Transverse colon (tissue), 4 donors: Measurements from ENCODE around the gene PRDM11. TPM values are rescaled to one million over a fixed set of nuclear protein-coding genes. Genes with fewer than 3 reads are reported as not detected.

ENCODE experiments used
- DNase-seq: peaks from one replicate; pipeline ENCODE4 v3.0.0-alpha.2; 2019
- H3K27ac ChIP-seq, 4 donors: fragments of 200-600 bp; sonication (generic); 2 replicates each; pipeline ENCODE4 v1.5.1; 2016 to 2018; ENCODE audit warnings: inconsistent platforms in 4 of 4
- H3K27me3 ChIP-seq: fragments of 200-600 bp; sonication (generic); 2 replicates; pipeline ENCODE4 v1.5.1; 2017; ENCODE audit warnings: inconsistent platforms
- H3K36me3 ChIP-seq, 4 donors: fragments of 200-600 bp; sonication (generic); 2 replicates each; pipeline ENCODE4 v1.5.1; 2017 to 2019; ENCODE audit warnings: inconsistent platforms in 4 of 4
- H3K4me1 ChIP-seq, 4 donors: fragments of 200-600 bp; sonication (generic); 2 replicates each; pipeline ENCODE4 v1.5.1; 2017 to 2020; ENCODE audit warnings: inconsistent platforms in 4 of 4
- H3K4me3 ChIP-seq, 4 donors: fragments of 200-600 bp; sonication (generic); 1 replicate in 1 of 4; 2 replicates in 3 of 4; pipeline versions ENCODE4 v1.5.1 to v1.6.1; 2017 to 2019; ENCODE audit warnings: inconsistent platforms in 4 of 4
- H3K9me3 ChIP-seq, 2 donors: fragments of 200-600 bp; sonication (generic); 2 replicates each; pipeline ENCODE4 v1.5.1; 2017 to 2019; ENCODE audit warnings: inconsistent platforms in 2 of 2
- CTCF ChIP-seq, 5 experiments: fragments of 200-600 bp in 3 of 5; fragments of 450-650 bp in 2 of 5; sonication (generic) in 3 of 5; IDR thresholded peaks; 1 replicate in 2 of 5; 2 replicates in 3 of 5; pipeline ENCODE4 v1.5.1; 2016 to 2017; ENCODE audit warnings: antibody characterized with exemption in 5 of 5, inconsistent platforms in 3 of 5, mild to moderate bottlenecking in 2 of 5, moderate library complexity in 1 of 5
- EP300 ChIP-seq: sonication (generic); formaldehyde crosslinking; IDR thresholded peaks from one replicate; pipeline ENCODE4 v1.6.1; 2017; ENCODE audit warnings: antibody characterized with exemption, low read depth
- POLR2A ChIP-seq: fragments of 450-650 bp; IDR thresholded peaks from one replicate; pipeline ENCODE4 v1.6.1; 2016; ENCODE audit warnings: antibody characterized with exemption, mild to moderate bottlenecking, moderate library complexity
- POLR2AphosphoS5 ChIP-seq, 3 donors: sonication (generic); formaldehyde crosslinking; IDR thresholded peaks; one replicate each; pipeline ENCODE4 v1.6.1; 2016; ENCODE audit warnings: antibody characterized with exemption in 3 of 3
- WGBS, 2 donors: methylation state at CpG; one replicate each; pipeline ENCODE4 v1.1.5; 2018; ENCODE audit warnings: low coverage in 1 of 2; 5-methylcytosine and 5-hydroxymethylcytosine counted together
- in situ Hi-C, 4 donors: fragments of 200-750 bp; cut with MboI; loops; one replicate each; pipeline versions ENCODE4 v1.15.0 to v1.15.1; 2017; ENCODE audit warnings: low sequenced_read_pairs in 3 of 4, low pct_ligation_motif_present in 1 of 4, low pct_unique_long_range_greater_than_20kb in 1 of 4
- intact Hi-C: fragments of 100-400 bp; cut with DNase I; formaldehyde crosslinking; loops from one replicate; pipeline ENCODE4 v1.15.1; 2023; ENCODE audit warnings: low total_unique reads
- total RNA-seq, 4 donors: library from RNA; depleted of rRNA; stranded (reverse); fragments of >200 nt; gene quantifications; one replicate each; pipeline ENCODE4 v1.1.0, GENCODE V29; 2016

Gene PRDM11
- 10 to 100 TPM in 1 of 4 donors, 1 to 10 TPM in 3; 5.0 to 11.2 (median 7.9) TPM for total RNA-seq

- intact Hi-C loops (loop anchor here (1.0 to 5.0 kb wide), 3 partner anchors 34 to 1161 kb away; no protein-coding TSS in a partner anchor), in situ Hi-C loops (no loop called here)
- Histone ChIP-seq H3K36me3 (no peaks in the 10 kb centered on the region), H3K4me1 (peaks cover 8 to 24% (median 18%) of the 10 kb centered on the region in 4 donors), H3K9me3 (no peaks in the 10 kb centered on the region), H3K4me3 (peak within 1 kb of the TSS; percentile 52 to 89 (median 70)), H3K27ac (peak within 1 kb of the TSS; percentile 95 to 99 (median 99)), H3K27me3 (no peaks in the 10 kb centered on the region)
- WGBS, 2 donors = 0 to 1% methylated on average over 20 to 43 of the region's 93 CpGs
- peak; percentile 76 for DNase-seq
- TF ChIP-seq EP300 = no peak
- TF ChIP-seq POLR2A = peak; percentile 18
- TF ChIP-seq CTCF (IDR thresholded peaks at IDR 0.05) = peak in 1 of 5 experiments; percentile 10
Measured at GRCh38 chr11:45146072-45147016, at the start of gene PRDM11. PRDM11 (plus strand) TSS chr11:45146639; CDS start chr11:45181767, 35,128 bp downstream.

DNA sequence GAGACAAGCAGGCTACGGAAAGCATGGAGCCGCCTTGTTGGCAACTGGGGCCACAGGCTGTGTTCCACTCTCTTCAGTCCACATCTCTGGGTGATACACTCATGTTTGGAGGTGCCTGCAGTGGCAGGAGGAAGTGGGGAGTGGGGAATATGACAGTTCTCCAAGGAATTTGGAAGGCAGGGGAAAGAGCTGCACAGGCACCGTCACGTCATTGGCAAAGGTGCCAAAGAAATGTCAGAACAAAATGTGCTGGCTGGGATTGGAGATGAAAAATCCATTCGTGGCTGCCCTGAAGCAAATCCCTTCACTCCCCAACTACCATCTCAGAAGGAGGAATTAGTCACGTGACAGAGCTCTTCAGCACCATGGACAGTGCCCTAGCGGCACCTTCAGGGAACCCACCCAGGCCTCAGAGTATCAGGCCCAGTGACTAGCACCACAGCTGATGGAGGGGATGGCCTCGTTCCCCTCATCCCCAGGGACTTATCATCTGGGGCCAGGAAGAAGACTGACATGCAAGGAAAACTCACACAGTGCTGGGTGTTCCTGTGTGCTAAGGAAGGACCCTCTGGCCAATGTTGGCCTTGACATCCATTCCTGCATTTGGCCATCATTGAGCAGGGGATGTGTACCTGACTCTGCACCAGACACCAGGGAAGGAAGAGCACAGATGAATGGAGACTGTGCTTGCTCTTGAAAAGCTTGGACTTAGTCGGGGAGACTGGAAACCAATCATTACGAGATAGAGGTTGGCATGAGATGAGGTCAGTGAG, 48.5 kb upstream of the PRDM11 start:
- in situ Hi-C loops (loop anchor here in 1 of 4 donors (25.0 kb wide), 1 partner anchor 536 kb away; the partner anchor contains the start of gene CD82), intact Hi-C loops (loop anchor here (1.0 to 10.0 kb wide), 2 partner anchors 19 to 493 kb away; no protein-coding TSS in a partner anchor)
- 51 to 82% methylated on average over 4 to 9 of the region's 10 CpGs for WGBS, 2 donors

DNA sequence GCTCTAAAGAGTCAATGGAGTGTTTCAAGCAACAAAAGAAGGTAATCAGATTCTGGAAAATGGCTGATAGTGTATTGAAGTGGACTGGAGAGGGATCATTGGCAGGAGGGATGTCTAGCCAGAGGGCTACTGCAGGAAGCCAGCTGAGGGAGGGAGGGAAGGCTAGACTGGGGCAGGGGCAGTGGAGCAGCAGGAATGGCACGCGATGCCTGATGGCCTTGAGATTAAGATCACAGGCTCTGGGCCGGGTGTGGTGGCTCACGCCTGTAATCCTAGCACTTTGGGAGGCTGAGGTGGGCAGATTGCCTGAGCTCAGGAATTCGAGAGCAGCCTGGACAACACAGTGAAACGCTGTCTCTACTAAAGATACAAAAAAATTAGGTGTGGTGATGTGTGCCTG, 47.5 kb upstream of the PRDM11 start:
- no peak overlapping the region for H3K27ac ChIP-seq
- no peaks in the 10 kb centered on the region for H3K9me3 ChIP-seq
- WGBS, 2 donors = 74% methylated on average over 6 of the region's 6 CpGs; no CpG with 5 or more reads in 1 of the 2 donors
- H3K27me3 ChIP-seq = peaks cover 10% of the 10 kb centered on the region
- H3K4me1 ChIP-seq = peaks cover 0 to 12% (median 0%) of the 10 kb centered on the region in 4 donors
- intact Hi-C loops = loop anchor here (10.0 kb wide), 1 partner anchor 494 kb away; no protein-coding TSS in a partner anchor
- H3K4me3 ChIP-seq = no peak overlapping the region
- in situ Hi-C loops = loop anchor here in 1 of 4 donors (25.0 kb wide), 1 partner anchor 537 kb away; the partner anchor contains the start of gene CD82
- TF ChIP-seq CTCF (IDR thresholded peaks at IDR 0.05) (no peak), EP300 (no peak), POLR2AphosphoS5 (IDR thresholded peaks at IDR 0.05) (no peak)
- no peak for DNase-seq
- H3K36me3 ChIP-seq = no peaks in the 10 kb centered on the region

More for the DNA sequence above, 48.5 kb upstream of the PRDM11 start:
- no peak overlapping the region for H3K4me3 ChIP-seq
- no peaks in the 10 kb centered on the region for H3K9me3 ChIP-seq
- TF ChIP-seq POLR2A (no peak), EP300 (no peak), POLR2AphosphoS5 (IDR thresholded peaks at IDR 0.05) (peak in 1 of 3 donors; percentile 27), CTCF (IDR thresholded peaks at IDR 0.05) (no peak)
- H3K27me3 ChIP-seq = peaks cover 10% of the 10 kb centered on the region
- peak; percentile 47 for DNase-seq
- no peak overlapping the region for H3K27ac ChIP-seq
- no peaks in the 10 kb centered on the region for H3K36me3 ChIP-seq
- H3K4me1 ChIP-seq = peaks cover 0 to 7% (median 0%) of the 10 kb centered on the region in 4 donors
